Measurements from ENCODE around the gene SLITRK3. TPM values are rescaled to one million over a fixed set of nuclear protein-coding genes. Genes with fewer than 3 reads are reported as not detected.
"Not testable (repeated sequence)": the region's sequence is repeated elsewhere in the genome, so short reads cannot be mapped to it uniquely, and the experiment has no call there.

Gene SLITRK3
- total and polyA plus RNA-seq, 5 donors: 0.29 to 2.2 (median 0.96) TPM

GRCh38 chr3:165144271-165144670 lies 51.9 kb downstream of the SLITRK3 start:
- whole genome bisulfite sequencing: 59% methylated on average over 1 of the region's 1 CpG
- Histone ChIP-seq H3K4me1 (ENCODE audit: control insufficient read depth, insufficient read depth, low read length) (no peaks in the 10 kb centered on the region), H3K27me3 (ENCODE audit: control insufficient read depth, insufficient read depth) (no peaks in the 10 kb centered on the region), H3K4me3 (ENCODE audit: low read length) (no peak overlapping the region), H3K27ac (ENCODE audit: low read length) (no peak overlapping the region), H3K9me3 (ENCODE audit: control insufficient read depth, low read length) (no peaks in the 10 kb centered on the region)
- no peak for ATAC-seq
- DNase-seq: no peak
- intact Hi-C loops (cut with DNase I): no loop called here

GRCh38 chr3:165139918-165140317 lies 56.3 kb downstream of the SLITRK3 start:
- H3K4me1 ChIP-seq (ENCODE audit: control insufficient read depth, insufficient read depth, low read length); H3K4me3 ChIP-seq (ENCODE audit: low read length); H3K27me3 ChIP-seq (ENCODE audit: control insufficient read depth, insufficient read depth); H3K9me3 ChIP-seq (ENCODE audit: control insufficient read depth, low read length); intact Hi-C loops (cut with DNase I); DNase-seq; H3K27ac ChIP-seq (ENCODE audit: low read length); ATAC-seq: not testable (repeated sequence)
- 69% methylated on average over 7 of the region's 7 CpGs for WGBS

Other genes with a start within 250 kb of the SLITRK3 start
- not detected for gene SI, start 117.9 kb downstream of the SLITRK3 start, total RNA-seq
- gene SI, start 117.9 kb downstream of the SLITRK3 start, polyA plus RNA-seq: not detected